NT2/D1 (cell line): ENCODE data around the gene ITSN1.

Experiments
- SUZ12 ChIP-seq: IDR thresholded peaks from 2 replicates; pipeline ENCODE4 v1.6.1; 2011; ENCODE audit not compliant: insufficient read length, insufficient read depth; ENCODE audit errors: extremely low read depth
- YY1 ChIP-seq: IDR thresholded peaks from 2 replicates; pipeline ENCODE4 v1.6.1; 2011; ENCODE audit not compliant: insufficient read length, insufficient read depth
- ZNF274 ChIP-seq: IDR thresholded peaks from 2 replicates; pipeline ENCODE4 v1.6.1; 2011; ENCODE audit warnings: mild to moderate bottlenecking, low read depth, low read length

GRCh38 chr21:33852485-33852884 is 210.2 kb downstream of the ITSN1 start:
- TF ChIP-seq SUZ12 (no peak), YY1 (no peak), ZNF274 (no peak)
